T-helper 22 cell (primary cell): ENCODE measurements around the gene HVCN1.

Experiments
- DNase-seq: peaks from one replicate; pipeline ENCODE4 v3.0.0-alpha.2; 2020; ENCODE audit warnings: low read depth

Gene HVCN1

DNA sequence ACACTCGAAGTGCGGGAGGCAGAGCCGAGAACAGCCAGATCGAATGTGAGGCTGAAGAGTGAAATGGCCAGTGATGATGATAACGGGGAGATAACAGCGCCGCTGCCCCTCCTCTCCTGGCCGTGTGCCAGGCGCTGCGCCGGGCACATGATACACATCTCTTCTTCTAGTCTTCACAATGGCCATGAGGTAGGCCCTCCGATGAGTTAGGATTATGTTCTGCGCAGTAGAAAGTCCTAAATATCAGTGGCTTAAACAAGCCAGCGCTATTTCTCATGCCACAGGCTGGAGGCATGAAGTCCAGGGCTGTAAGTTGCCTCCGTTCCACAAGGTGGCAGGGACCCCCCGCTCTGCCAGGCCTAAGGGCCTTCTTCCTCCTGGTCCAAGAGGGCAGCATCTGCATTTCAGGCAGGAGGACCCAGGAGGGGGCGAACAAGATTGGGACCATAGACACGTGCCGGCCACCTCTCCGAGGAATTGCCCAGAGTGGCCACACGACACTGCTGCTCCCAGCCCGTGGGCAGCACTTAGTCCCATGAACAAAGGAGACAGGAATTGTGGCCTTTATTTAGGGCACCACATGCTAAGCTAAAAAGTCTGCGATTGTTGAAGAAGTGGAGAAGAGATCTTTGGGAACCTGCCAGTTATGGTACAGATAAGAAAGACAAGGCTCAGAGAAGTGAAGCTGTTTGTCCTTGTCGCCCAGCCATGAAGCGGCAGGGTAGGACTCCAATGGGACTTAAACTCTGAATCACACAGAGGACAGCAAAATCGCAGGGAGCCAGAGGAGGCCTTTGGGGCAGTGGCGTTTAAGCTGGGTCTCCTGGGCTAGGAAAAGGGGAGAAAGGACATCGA lies 10.9 kb upstream of the HVCN1 start:
- no peak for DNase-seq

DNA sequence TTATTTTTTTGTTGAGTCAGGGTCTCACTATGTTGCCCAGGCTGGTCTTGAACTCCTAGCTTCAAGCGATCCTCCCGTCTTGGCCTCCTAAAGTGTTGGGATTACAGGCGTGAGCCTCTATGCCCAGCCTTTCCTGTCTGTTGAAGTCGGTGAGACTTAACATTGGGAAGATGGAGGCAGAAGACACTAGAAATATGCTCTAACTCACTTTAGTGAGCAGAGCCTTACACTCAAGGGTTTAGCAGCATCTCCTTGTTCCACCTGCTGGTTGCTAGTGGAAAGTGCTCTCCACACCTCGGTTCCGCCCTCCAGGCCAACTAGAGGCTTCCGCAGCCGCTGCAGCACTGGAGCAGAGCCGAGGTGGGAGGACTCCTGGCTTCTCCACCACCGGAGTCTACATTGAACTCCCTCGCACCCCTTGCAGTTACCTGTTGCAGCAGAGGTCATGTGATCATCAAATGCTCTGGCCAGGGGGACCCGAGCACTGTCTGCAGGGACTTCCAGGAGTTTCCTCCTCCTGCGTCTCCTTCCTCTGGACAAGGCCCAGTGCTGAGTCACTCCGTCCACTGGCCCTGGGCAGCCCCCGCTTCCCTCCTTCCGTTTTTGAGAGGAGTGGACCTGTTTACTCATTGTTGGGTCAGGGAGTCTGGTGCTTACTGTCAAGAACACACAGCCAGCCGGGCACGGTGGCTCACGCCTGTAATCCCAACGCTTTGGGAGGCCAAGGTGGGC lies 9.4 kb upstream of the HVCN1 start:
- DNase-seq = peak; percentile 41

DNA sequence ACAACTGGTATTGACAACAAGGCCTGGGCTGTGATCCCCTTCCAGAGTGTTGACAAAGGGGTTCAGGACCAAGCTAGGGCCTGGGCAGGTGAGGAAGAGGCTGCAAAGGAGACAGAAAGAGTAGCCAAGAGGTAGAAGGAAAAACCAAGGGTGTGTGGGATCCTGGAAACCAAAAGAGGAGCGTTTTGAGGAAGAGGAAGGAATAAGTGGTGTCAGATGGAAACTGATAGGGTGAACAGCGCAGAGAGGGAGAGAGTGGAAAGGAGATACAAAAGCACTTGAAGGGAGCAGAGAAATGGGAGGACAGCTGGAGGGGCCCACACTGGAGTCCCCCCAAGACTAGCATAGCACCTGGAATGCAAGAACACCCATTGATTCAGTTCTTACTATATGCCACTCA lies 8.3 kb upstream of the HVCN1 start:
- no peak for DNase-seq

DNA sequence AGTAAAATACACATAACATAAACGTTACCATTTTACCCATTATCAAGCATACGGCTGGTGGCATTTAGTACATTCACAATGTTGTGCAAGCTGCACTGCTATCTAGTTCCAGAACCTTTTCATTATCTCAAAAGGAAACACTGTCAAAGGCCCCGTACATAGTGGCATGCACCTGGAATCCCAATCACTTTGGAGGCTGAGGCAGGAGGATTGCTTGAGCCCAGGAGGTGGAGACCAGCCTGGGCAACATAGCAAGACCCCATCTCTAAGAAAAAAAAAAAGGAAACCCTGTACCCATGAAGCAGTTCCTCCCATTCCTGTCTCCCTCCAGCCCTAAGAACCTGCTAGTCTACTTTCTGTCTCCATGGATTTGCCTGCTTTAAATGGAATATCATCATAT lies 7.4 kb upstream of the HVCN1 start:
- no peak for DNase-seq

DNA sequence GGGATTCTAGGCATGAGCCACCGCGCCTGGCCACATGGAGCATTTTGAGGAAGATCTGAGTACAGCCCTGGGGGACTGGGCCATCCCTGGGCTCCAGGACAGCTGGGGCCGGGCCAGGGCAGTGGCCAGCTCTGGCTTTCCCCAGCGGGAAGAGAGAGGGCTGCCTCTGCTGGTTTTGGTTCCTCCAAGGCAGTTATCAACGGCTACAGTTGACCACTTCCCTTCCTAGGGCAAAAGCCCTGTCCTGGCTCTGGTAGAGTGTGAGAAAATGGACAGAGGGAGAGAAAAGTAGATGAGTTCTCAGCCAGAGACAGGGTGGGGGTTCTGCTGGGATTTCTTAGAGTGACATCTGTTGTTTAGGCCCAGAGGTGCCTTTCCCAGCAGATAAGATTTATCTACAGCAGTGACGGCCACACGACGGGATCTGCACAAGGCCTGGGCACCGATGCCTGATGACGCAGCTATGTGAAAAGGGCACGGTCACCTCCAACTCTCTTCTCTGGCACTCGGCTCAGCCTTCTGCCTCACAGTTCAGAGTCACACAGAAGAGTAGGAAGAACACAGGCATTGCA lies 5.5 kb upstream of the HVCN1 start:
- no peak for DNase-seq

DNA sequence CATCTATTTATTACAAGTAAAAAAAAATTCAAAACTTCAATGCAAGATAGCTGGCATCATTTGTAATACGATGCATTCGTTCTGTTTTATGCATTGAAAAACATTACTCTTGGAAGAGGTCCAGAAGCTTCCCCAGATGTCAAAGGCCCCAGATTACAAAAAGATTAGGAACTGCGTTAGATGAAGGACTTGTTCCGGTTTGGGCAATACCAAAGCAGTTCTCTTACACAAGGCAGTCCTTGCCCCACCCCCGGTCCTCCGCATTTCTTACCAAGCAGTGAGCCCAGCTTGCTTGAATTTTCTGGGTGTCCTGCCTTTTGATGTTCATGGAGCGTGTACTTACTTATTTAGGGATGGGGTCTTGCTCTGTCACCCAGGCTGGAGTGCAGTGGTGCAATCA lies 4.8 kb upstream of the HVCN1 start:
- no peak for DNase-seq

DNA sequence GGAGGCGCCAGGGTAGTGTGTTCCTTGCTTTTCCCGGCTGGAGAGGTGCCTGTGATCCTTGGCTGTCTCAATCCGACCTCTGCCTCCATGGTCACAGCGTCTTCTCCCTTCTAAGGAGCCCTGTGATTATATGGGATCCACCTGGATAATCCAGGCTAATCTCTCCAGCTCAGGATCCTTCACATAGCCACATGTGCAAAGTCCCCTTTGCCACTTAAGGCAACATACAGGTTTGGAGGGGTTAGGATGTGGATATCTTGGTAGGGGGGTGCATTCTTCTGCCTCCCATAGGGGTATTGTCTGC lies 1.2 kb upstream of the HVCN1 start:
- no peak for DNase-seq

DNA sequence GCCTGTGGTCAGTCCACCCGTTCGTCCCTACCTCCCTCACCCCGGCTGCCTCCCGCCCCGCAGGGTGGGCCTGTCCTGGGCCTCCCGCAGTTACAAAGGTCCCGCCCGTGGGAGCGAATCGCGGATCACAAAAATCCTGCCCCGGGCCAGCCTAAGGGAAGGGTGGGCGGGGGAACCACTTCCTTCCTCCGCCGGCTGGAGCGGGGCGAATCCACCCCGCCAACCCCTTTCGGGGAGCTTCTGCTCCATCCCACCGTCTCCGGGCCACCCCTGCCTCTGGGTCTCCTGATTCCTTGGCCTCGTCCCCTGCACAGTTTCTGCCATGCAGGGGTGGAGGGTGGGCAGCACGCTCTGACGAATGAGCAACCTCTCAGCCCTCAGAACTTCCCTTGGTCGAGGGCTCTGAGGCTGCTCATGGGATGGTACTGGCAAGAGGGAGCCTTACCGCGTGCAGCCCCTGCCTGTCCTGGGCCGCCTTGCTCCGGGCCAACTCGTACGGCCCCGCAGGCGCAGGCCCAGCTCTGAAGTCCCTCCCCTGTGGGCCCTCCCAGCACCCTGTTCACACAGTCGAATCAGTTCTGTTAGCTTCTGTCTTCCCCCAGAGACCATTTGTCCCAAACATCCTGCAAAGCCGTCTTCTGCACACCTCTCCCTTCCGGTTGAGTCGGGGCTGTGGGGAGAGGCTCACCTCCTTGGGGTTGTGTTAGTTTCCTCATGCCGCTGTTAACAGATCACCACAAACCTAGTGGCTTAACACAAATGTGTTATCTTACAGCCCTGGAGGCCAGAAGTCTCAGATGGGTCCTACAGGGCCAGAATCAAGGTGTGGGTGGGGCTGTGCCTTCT lies 589 bp upstream of the HVCN1 start:
- DNase-seq = peak; percentile 9

DNA sequence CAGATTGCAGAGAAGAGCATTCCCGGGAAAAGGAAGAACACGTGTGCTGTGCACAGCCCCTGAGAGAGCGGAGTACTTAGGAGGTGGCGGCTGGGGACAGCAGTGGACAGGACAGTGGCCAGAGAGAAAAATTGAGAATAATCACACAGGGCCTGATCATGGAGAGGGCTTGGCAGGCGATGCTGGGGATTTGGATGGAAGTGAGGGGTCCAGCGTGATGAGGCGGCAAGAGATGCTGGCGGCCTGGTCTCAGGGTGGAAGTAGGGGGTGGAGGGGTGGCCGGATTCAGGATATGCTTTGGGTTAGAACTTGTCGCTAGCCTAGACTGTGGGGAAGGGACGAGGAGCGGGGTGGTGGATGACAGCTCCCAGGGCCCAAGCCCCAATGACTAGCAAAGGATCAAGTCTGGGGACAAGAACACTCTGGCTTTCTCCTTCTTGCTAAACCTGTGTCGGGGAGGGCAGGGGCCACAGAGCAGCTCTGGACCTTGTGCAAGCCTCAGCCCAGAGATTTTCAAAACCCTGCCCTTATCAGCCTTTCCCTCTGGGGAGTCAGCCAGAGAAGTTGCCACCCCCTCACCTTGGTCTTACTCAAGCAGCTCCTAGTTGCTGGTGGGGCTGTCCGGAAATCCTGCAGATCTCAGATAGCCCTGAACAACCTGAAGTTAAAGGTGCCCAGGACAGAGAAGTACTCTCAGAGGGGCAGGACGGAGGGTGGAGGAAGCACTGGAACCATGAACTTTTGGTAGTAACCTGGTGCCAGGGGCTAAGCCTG lies 1.3 kb downstream of the HVCN1 start:
- no peak for DNase-seq

DNA sequence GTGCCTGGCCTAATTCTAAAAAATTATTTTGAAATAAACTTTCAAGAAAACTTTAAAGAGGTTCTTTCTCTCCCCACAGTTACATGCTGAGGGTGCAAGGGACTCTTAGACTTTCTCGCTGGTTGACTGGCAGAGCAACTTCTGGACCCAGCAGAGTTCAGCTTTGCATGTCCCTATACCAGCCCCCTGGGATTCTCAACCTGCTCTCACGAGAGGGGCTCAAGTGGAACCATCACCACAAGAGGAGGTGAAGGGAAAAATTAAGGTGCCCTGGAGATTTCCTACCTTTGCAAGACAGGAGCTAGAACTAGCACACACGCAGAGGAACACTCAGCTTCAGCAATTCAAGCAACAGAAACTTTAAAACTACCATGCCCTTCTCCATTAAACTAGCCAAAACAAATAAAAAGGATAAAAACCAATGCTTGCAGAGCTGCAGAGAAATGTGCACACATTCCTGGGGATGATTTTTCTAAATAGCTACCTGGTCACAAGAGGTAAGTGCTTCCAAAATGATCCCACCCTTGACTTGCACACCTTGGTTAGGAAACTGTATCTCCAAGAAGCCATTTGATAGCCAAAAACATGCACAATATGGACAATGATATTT lies 2.5 kb downstream of the HVCN1 start:
- no peak for DNase-seq

DNA sequence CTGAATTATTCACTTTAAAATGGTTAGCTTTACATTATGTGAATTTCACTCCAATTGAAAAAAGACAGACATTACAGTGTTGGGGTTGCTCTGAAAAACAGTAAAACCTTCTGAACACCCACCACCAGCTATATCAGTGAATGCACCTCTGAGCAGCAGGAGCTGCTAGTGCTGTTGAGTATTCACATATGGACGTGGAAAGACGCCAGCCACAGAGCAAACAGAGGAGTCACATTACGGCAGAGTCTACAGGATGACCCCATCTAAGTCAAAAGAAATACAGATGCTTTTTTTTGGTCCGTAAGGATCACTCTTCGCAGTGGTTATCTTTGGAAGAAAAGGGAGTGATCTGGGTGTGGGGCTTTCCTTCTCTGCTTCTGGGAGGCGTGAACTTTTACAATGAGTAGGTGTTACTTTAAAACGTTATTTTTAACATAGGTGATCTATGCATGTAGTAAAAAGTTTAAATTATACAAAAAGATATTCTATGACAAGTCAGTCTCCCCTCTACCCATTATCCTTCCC lies 4.5 kb downstream of the HVCN1 start:
- DNase-seq = no peak

DNA sequence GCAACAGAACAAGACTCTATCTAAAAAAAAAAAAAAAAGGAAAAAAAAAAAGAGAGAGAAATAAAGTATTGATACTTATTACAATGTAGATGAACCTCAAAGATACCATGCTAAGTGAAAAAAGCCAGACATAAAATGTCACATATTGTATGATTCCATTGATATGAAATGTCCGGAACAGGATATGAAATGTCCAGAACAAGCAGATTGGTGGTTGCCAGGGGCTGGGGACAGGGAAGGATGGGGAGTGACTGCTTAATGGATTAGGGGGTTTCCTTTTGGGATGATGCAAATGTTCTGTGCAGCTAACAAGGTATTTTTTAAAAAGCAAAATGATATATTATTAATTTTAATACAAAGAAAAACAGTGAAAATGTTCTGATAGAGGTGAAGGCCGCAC lies 5.0 kb downstream of the HVCN1 start:
- no peak for DNase-seq

DNA sequence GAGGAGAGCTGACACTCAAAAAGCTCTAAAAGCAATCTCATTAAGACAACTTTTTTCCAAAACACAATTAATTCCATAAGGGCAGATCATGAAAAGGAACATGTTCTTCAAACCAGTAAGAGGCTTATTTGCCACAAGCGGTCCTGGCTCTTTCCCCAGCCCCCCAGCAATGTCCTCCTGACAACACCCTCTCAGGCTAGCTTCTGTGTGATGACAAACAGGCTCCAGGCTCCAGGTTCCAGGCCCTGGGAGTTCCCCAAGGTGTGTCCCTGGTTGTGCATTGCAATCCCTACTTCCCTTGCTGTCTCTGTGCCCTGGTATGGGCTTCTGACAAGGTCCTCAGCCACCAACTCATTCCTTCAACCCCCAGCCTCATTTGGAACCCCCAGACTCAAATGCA lies 8.9 kb downstream of the HVCN1 start:
- no peak for DNase-seq

DNA sequence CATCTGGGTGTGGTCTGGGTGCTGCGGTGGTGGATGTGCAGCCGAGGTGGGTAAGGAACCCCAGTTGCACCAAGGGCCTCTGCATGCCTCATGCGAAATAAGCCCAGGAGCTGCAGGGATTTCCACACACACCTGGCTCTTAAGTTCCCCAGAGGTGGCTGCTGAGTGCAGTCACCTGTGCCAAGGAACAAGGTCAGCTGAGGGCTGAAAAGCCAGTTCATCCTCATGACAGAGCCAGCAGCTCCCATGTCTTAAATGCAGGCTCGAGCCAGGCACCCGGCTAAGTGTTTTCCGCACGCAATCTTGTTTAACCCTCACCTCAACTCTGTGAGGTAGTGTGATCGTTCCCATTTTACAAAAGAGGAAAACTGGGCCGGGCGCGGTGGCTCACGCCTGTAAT lies 9.7 kb downstream of the HVCN1 start:
- no peak for DNase-seq

DNA sequence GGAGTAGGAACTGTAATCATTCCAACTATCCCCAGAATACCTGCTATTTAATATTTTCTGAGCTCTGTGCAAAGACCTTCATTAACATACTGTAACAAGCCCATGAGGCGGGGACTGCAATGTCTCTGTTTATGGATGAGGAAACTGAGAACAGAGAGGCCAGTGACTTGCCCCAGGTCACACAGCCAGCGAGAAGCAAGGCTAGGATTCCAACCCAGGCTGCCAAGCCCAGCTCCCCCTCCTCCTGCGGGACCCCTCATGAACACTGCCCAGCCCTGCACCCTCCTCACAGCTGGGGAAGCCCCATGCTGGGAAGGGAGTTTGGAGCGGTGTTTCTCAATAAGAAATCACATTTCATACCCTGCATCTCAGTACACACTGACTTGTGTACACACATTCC lies 10.9 kb downstream of the HVCN1 start:
- DNase-seq = no peak

DNA sequence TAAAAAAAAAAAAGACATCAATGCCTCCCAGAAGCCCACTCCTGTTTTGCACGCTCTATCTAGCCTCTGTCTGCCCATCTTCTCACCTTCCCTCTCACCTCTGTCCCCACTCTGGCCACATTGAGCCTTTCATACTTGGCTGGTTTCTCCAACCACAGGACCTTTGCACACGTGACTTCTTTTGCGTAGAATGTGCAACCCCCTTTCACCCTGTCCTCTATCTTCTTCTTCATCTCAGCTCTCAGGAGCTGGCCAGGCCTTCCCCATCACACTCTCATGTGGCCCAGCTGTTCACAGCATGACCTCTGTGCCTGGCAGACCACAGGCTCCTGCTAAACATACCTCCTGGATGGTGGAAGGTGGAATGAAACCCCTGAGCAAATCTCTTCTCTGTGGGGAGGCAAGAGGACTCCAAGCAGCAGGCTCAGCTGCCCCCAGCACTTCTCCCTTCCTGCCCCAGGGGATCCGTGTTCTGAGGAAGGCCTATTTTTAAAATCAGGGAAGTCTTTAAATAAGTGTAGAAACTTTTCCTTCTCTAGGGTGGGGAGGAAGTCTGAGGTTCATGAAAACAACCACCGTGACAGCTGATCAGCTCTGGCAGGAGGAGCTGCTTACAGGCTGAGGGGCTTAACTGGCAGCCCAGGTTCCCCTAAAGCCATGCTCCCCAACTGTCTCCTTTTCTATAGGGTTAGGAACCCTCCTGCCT lies 11.6 kb downstream of the HVCN1 start:
- no peak for DNase-seq

DNA sequence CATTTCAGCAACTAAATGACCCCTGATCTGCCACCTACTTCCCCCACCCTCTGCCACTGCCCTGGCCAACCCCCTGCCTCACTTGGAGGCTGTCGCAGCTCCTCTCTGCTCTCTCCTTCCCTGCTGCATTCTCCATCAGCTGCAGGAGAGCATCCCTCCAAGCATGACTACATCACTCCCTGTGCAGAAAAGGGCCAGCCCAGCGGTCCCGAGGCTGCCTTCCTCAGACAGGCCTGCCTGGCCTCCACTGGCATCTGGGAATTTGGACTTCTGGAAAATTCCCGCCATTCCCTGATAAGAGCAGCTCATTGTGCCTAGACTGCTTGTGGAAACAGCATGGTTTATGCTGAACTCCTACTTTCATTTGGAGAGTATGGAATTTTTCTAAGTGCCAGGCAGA lies 12.7 kb downstream of the HVCN1 start:
- no peak for DNase-seq

DNA sequence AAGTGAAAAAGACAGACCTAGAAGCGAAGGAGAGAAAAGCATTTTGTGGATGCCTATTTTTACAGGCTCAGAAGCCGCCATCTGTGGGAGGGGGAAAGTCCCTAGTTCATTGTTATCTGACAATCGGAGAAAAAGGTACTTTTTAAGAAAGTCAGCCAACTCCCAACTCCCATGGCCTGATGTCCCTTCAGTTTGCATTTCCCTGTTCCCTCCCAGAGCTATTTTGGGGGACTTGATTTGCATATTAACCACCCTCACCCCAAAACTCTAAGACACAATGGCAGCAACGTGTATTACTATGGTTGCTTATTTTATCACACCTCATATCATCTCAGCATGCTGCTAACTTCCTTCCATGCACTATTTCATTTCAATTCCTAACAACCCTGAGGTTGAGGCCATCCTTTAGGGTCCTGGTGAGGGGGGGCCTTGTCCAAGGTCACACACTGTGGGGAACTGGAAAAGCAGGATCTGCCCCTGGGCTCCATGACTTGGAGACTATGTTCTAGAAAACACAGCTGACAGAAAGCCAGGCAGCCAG lies 18.7 kb downstream of the HVCN1 start:
- DNase-seq = no peak

DNA sequence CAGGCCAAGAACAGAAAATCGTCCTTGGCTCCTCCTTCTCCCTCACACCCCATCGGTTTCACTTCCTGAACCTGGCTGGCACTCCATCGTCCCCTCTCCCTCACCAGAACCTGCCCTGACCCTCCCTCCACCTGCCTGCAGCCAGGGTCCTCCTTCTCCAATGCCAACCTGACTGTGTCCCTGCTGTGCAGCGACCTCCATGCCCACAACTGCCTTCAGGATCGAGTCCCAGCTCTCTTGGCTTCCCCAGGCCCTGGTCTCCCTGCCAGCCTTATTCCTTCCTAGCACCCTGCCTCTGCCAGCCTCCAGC lies 19.8 kb downstream of the HVCN1 start:
- DNase-seq = no peak

DNA sequence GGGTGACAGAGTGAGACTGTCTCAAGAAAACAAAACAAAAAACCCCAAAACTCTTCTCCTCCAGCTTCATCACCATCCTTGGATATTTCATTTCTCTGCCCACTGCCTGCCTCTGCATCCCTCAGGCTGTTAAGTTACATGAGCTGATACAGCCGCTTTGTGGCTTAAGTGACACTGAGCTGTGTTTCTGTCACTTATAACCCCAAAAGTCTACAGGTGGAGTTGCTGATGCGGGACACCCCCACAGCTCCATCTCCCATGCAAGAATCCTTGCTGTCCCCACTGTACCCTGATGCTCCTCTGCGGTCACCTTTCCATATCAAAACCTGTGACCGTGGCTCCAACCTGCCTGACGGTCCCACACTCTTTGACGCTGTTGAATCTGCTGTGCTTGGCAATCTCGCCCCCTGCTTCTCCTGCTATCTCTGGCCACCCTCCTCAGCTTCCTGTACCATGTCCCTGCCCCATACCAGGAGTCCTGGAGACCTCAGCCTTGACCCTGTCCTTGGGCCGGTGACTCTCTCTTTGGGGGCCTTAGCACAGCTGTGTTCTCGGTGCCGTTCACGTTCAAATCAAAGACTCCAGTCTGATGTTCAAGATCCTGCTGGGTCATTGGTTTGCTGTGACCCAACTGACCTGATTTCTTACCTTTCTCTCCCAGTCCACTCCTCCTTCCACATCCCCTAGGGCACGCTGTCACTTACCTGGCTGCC lies 20.3 kb downstream of the HVCN1 start:
- no peak for DNase-seq
